Measurements from ENCODE around the gene CMYA5.

Gene CMYA5

GRCh38 chr5:79787448-79787847 lies 97.8 kb downstream of the CMYA5 start:
- TF ChIP-seq GATA2 (IDR thresholded peaks at IDR 0.05; ENCODE audit: low read depth, low read length) (no peak), GATA3 (IDR thresholded peaks at IDR 0.05; ENCODE audit: low read depth, low read length) (no peak)

- TF ChIP-seq GATA2 (IDR thresholded peaks at IDR 0.05; ENCODE audit: low read depth, low read length): no peak
- TF ChIP-seq GATA3 (IDR thresholded peaks at IDR 0.05; ENCODE audit: low read depth, low read length): no peak
Measured at GRCh38 chr5:79791843-79792242, 102.2 kb downstream of the CMYA5 start.

- TF ChIP-seq GATA2 (IDR thresholded peaks at IDR 0.05; ENCODE audit: low read depth, low read length): no peak
- no peak for TF ChIP-seq GATA3 (IDR thresholded peaks at IDR 0.05; ENCODE audit: low read depth, low read length)
Measured at GRCh38 chr5:79792463-79792862, 102.8 kb downstream of the CMYA5 start.

- TF ChIP-seq GATA2 (IDR thresholded peaks at IDR 0.05; ENCODE audit: low read depth, low read length) (no peak), GATA3 (IDR thresholded peaks at IDR 0.05; ENCODE audit: low read depth, low read length) (no peak)
Measured at GRCh38 chr5:79793304-79793703, 103.7 kb downstream of the CMYA5 start.

GRCh38 chr5:79793722-79794121 lies 104.1 kb downstream of the CMYA5 start:
- TF ChIP-seq GATA2 (IDR thresholded peaks at IDR 0.05; ENCODE audit: low read depth, low read length): no peak

- no peak for TF ChIP-seq GATA3 (IDR thresholded peaks at IDR 0.05; ENCODE audit: low read depth, low read length)
Measured at GRCh38 chr5:79794347-79794746, 104.7 kb downstream of the CMYA5 start.

GRCh38 chr5:79795764-79796398 lies 106.2 kb downstream of the CMYA5 start:
- TF ChIP-seq GATA2 (IDR thresholded peaks at IDR 0.05; ENCODE audit: low read depth, low read length) (no peak), GATA3 (IDR thresholded peaks at IDR 0.05; ENCODE audit: low read depth, low read length) (no peak)

- TF ChIP-seq GATA3 (IDR thresholded peaks at IDR 0.05; ENCODE audit: low read depth, low read length) (no peak), GATA2 (IDR thresholded peaks at IDR 0.05; ENCODE audit: low read depth, low read length) (no peak)
Measured at GRCh38 chr5:79798893-79799590, 109.4 kb downstream of the CMYA5 start.

GRCh38 chr5:79800979-79801827 lies 111.6 kb downstream of the CMYA5 start:
- TF ChIP-seq GATA3 (IDR thresholded peaks at IDR 0.05; ENCODE audit: low read depth, low read length) (no peak), GATA2 (IDR thresholded peaks at IDR 0.05; ENCODE audit: low read depth, low read length) (no peak)

- TF ChIP-seq GATA2 (IDR thresholded peaks at IDR 0.05; ENCODE audit: low read depth, low read length) (no peak), GATA3 (IDR thresholded peaks at IDR 0.05; ENCODE audit: low read depth, low read length) (no peak)
Measured at GRCh38 chr5:79802406-79802805, 112.8 kb downstream of the CMYA5 start.

- no peak for TF ChIP-seq GATA3 (IDR thresholded peaks at IDR 0.05; ENCODE audit: low read depth, low read length)
- no peak for TF ChIP-seq GATA2 (IDR thresholded peaks at IDR 0.05; ENCODE audit: low read depth, low read length)
Measured at GRCh38 chr5:79803007-79803406, 113.4 kb downstream of the CMYA5 start.

GRCh38 chr5:79806741-79807140 lies 117.1 kb downstream of the CMYA5 start:
- TF ChIP-seq GATA2 (IDR thresholded peaks at IDR 0.05; ENCODE audit: low read depth, low read length): no peak
- TF ChIP-seq GATA3 (IDR thresholded peaks at IDR 0.05; ENCODE audit: low read depth, low read length): no peak

- TF ChIP-seq GATA2 (IDR thresholded peaks at IDR 0.05; ENCODE audit: low read depth, low read length) (no peak), GATA3 (IDR thresholded peaks at IDR 0.05; ENCODE audit: low read depth, low read length) (no peak)
Measured at GRCh38 chr5:79809743-79810142, 120.1 kb downstream of the CMYA5 start.

- TF ChIP-seq GATA3 (IDR thresholded peaks at IDR 0.05; ENCODE audit: low read depth, low read length) (no peak), GATA2 (IDR thresholded peaks at IDR 0.05; ENCODE audit: low read depth, low read length) (no peak)
Measured at GRCh38 chr5:79811081-79811480, 121.4 kb downstream of the CMYA5 start.

- no peak for TF ChIP-seq GATA3 (IDR thresholded peaks at IDR 0.05; ENCODE audit: low read depth, low read length)
- TF ChIP-seq GATA2 (IDR thresholded peaks at IDR 0.05; ENCODE audit: low read depth, low read length): no peak
Measured at GRCh38 chr5:79811904-79812303, 122.3 kb downstream of the CMYA5 start.

Data from SH-SY5Y (cell line).